Measurements from ENCODE around the gene FOXE3.

Gene FOXE3

GRCh38 chr1:47406966-47407365 is 9.1 kb upstream of the FOXE3 start:
- no peak for DNase-seq

GRCh38 chr1:47407481-47407880 is 8.6 kb upstream of the FOXE3 start:
- DNase-seq = no peak

DNA sequence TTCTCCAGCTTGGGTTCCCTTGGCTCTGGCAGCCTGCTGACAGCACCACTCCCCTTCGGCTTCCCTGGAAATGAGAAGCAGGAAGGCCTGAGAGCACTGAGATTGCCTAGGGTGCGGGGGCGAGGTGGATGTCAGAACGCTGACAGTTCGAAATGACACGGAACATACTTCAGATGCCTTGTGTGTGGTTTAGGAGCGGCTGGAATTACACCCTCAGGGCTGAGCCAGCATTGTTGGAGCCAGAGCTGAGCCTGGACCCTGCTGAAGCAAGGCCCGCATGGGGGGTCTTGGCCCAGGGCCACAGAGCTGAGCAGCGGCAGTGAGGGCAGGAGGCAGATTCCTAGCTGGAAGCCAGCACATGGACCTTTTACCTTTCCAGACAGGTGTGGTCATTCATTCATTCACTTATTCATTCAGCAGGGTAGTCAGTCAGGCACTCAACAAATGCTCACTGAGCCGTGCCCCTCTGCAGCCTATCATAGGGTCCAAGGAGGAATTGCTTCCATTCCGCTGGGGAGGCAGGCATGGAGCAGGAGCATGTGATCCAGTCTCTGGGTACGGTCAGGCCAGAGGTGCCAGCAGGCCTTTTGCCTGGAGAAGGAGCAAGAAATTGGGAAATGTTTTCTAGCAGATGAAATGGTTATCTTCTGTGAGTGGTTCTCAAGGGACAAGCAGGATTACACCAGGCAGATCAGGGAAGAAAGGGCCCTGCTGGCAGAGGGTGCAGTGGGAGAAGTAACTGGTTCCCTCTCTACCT is 6.6 kb upstream of the FOXE3 start:
- no peak for DNase-seq

GRCh38 chr1:47410068-47410455 is 6.0 kb upstream of the FOXE3 start:
- DNase-seq = no peak

DNA sequence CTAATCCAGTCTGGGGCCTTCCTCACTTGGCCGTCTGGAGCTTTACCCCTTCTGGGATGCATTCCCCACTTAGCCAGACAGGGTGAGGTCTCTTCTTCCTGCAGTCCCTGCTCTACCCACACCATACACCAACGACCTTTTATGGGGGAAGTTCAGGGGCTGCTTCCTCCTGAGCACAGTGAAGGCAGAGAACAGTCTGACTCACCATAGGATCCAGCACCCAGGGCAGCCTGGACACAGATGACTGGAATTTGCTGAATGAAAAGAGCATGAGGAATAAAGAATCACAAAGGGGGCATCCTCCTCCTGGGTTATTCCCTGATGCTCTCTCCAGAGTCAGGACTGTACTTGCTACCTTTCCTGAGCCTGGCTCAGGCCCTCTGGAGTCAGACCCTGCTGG is 4.6 kb upstream of the FOXE3 start:
- DNase-seq = no peak

DNA sequence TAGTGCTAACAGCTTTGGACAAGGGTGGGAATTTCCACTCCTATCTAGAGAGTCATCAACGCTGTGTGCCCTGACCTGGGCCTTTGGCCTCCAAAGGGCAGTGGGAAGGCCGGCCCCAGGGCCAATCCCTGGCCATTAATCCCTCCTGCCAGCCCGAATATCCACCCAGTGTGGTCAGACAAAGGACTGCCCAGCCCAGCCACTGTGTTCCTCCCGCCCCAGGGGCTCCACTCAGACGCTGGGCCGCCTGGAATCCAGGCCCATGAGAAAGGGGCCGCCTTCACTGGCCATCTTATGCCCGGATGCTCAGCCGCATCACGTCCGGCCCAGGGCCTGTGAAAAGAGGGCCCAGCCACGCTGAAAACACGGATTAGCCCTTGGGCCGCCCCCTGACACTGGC is 3.6 kb upstream of the FOXE3 start:
- DNase-seq = no peak

DNA sequence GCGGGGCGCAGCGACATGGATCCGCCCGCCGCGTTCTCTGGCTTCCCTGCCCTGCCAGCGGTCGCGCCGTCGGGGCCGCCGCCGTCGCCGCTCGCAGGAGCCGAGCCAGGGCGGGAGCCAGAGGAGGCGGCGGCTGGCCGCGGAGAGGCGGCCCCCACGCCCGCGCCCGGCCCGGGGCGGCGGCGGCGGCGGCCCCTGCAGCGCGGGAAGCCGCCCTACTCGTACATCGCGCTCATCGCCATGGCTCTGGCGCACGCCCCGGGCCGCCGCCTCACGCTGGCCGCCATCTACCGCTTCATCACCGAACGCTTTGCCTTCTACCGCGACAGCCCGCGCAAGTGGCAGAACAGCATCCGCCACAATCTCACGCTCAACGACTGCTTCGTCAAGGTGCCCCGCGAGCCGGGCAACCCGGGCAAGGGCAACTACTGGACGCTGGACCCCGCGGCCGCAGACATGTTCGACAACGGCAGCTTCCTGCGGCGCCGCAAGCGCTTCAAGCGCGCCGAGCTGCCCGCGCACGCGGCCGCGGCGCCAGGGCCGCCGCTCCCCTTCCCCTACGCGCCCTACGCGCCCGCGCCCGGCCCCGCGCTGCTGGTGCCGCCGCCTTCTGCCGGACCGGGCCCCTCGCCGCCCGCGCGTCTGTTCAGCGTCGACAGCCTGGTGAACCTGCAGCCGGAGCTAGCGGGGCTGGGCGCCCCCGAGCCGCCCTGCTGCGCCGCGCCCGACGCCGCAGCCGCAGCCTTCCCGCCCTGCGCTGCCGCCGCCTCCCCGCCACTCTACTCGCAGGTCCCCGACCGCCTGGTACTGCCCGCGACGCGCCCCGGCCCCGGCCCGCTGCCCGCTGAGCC is 459 bp downstream of the FOXE3 start:
- no peak for DNase-seq

- DNase-seq = no peak
These were observed 1.3 kb downstream of the FOXE3 start for GRCh38 chr1:47417170-47418044.

GRCh38 chr1:47418122-47418521 is 2.0 kb downstream of the FOXE3 start:
- DNase-seq = no peak

DNA sequence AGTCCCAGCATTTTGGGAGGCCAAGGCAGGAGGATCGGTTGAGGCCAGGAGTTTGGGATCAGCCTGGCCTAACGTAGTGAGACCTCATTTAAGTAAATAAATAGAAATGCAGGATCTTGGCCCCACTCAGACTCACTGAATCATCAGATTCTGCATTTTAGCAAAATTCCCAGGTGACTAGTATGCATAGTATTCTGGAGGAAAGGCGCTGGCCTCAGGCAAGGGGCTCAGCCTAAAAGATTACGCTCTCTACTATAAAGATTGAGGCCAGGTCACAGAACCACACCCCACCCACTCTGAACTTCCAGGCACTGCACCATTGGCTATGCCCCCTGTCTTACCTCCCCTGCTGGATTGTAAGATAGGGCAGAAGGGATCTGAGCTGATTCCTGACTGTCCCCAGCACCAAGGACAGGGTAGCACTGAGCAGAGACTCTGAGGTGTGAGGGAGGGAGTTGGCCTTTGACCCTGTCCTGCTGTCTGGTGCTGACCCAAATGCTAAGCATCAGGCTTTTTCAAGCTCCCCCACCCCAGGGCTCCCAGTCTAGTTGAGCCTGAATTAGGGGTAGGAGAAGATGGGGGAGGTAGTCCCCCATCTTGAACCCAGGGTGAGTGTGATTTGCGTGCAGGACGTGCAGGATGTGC is 2.7 kb downstream of the FOXE3 start:
- DNase-seq = no peak

GRCh38 chr1:47420547-47420946 is 4.5 kb downstream of the FOXE3 start:
- DNase-seq = no peak

DNA sequence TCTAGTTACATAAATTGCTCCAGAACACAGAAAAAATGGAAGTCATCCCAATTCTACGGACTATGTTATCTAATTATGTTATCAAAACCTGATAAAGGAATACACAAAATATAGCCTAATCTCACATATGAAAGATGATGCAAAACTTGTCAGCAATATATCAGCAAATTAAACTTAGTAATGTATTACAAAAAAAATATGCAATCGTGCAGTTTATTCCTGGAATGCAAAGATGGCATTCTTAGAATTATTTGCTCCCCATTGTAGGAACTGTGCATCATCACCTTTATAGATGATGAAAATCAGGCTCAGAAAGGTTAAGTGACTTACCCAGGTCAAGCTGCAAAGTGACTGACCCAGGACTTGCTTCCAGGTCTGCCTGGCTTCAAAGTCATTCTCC is 7.8 kb downstream of the FOXE3 start:
- DNase-seq = no peak

GRCh38 chr1:47424336-47424982 is 8.4 kb downstream of the FOXE3 start:
- peak; percentile 41 for DNase-seq

DNA sequence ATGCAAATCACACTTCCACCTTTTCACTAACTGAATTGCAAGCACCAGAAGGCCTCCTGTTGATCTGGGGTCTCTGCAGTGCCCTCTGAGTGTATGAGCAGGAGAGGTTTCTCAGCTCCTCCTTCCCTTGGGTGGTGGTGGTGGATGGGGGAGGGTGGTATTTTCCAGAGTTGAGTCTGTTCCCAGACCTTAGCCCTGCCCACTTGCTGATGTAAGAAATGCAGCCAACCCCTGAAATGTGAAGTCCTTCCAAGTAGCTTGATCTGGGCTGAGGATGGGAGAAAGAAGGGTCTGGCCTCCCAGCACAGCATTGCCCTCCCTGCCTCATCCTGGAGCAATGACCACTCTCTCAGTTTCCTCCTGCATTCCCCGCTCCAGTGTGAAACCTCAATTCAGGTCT is 15.4 kb downstream of the FOXE3 start:
- no peak for DNase-seq

DNA sequence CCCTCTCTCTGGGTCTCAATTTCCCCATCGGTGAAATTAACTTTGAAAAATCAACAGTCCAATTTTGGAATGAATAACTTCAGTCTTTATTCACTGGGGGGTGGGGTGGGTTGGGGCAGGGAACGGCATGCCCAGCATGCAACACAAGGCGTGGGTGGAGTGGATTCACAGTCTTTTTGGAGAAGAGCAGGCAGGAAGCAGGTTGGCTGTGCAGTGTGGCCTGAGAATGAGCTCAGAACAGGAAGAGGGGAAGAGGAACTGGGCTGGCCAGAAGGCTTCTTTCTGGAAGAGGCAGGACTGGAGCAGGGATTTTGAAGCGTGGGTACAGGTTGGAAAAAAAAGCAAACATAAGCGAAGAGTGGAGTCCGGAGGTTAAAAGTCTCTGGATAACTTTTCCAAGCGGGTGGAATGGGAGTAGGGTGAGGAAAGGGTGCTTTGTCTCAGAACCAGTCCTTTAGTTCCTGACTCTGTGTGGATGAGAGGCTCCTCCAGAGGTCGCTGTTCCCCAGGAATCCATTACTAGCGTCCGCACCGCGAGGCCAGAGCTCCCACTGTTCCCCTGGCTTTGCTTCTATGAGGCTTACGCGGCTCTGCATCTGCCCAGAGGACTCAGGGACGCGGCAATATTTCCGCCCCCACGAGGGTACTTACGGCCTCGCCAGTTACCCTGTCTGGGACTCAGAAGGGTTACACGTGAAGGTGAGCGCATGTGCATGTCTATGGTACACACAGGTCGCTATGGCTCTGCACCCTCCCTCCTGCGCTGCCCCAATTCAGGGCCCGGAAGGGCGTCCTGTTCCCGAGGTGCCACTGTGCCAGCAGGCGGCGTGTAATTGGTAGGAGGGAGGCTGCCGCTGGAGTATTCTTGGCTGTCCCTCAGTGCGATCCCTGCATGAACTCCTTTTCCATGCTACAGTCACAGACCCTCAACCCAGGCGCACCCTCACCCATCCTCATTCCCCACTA is 16.3 kb downstream of the FOXE3 start:
- DNase-seq = no peak

- DNase-seq = no peak
These were observed 16.9 kb downstream of the FOXE3 start for GRCh38 chr1:47433037-47433421.

GRCh38 chr1:47433477-47434050 is 17.5 kb downstream of the FOXE3 start:
- DNase-seq = no peak

DNA sequence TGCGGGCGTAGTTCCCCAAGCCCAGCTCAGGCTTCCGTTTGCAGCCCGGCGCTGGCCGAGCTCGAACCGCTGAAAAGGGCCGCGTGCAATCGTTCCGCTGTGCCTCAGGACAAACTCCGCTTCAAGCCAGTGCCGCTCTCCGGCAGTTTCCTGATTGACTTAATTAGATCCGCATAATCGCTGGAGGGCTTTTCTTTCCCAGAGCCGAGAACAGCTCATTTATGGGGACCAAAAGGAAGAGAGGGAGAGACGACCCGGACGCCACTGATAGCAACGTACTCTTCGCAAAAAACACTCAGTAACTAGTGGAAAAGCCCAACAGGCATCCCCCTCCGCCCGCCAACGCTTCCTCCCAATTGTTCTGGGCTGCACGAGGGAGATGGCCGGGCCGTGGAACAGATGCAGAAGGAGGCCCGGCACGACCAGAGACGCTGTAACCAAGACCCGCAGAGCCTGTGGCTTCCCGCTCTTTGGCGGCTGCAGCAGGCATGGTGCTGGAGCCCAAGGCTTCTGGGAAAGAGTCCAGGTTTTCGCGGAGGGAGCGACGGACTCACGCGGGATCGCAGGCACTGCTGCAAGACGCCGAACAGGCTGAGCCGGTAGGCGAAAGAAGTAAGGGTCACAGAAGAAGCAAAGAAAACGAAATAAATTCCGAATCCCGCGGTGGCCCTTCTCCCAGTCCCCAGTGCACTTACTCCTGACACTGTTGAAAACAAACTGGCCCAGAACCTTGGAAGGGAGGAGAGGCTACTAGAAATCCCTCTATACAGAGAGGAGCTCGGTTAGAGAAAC is 18.2 kb downstream of the FOXE3 start:
- no peak for DNase-seq

GRCh38 chr1:47435506-47436303 is 19.6 kb downstream of the FOXE3 start:
- no peak for DNase-seq
